K562 (cell line): ENCODE data around the gene TOMM6. TPM values are rescaled to one million over a fixed set of nuclear protein-coding genes. Genes with fewer than 3 reads are reported as not detected.
A peak's percentile ranks its signal among the peaks of the same experiment; 100 is the strongest.

ENCODE experiments used
- ARNT ChIP-seq, 2 experiments: fragments of 450-650 bp; IDR thresholded peaks; 2 replicates each; pipeline ENCODE4 v1.6.1; 2016; ENCODE audit warnings: mild to moderate bottlenecking in 1 of 2
- BRD9 ChIP-seq: fragments of 450-650 bp; IDR thresholded peaks from 2 replicates; pipeline ENCODE4 v1.6.1; 2018; ENCODE audit warnings: low read depth; ENCODE audit not compliant: partially characterized antibody
- CBFA2T2 ChIP-seq: fragments of 450-650 bp; conservative IDR thresholded peaks from 2 replicates; pipeline ENCODE4 v1.6.1; 2017; ENCODE audit warnings: mild to moderate bottlenecking
- CC2D1A ChIP-seq: fragments of 450-650 bp; IDR thresholded peaks from 2 replicates; pipeline ENCODE4 v1.6.1; 2017; ENCODE audit warnings: mild to moderate bottlenecking
- EHMT2 ChIP-seq: fragments of 450-650 bp; IDR thresholded peaks from 2 replicates; pipeline ENCODE4 v1.6.1; 2018; ENCODE audit warnings: antibody characterized with exemption
- EP300 ChIP-seq: IDR thresholded peaks from 2 replicates; pipeline ENCODE4 v1.6.1; 2012; ENCODE audit warnings: low read length, improper control_type of control experiment
- FOSL1 ChIP-seq: fragments of 200-800 bp; sonication (Bioruptor generic); conservative IDR thresholded peaks from 2 replicates; pipeline ENCODE4 v1.6.1; 2016; ENCODE audit warnings: missing genetic modification characterization, missing compliant biosample characterization
- FOXA3 ChIP-seq, 2 experiments: fragments of 450-650 bp in 1 of 2; sonication (generic) in 1 of 2; formaldehyde crosslinking; IDR thresholded peaks in 1 of 2; conservative IDR thresholded peaks in 1 of 2; 2 replicates each; pipeline versions ENCODE4 v1.4.0 to v1.8.0; 2020 to 2022; ENCODE audit warnings: mild to moderate bottlenecking in 2 of 2, missing genetic modification reagents in 1 of 2
- GABPA ChIP-seq: fragments of 200-800 bp; sonication (Bioruptor generic); conservative IDR thresholded peaks from 2 replicates; pipeline ENCODE4 v1.6.1; 2016; ENCODE audit warnings: low read depth, missing genetic modification characterization, missing compliant biosample characterization
- KHSRP ChIP-seq: fragments of 450-650 bp; IDR thresholded peaks from 2 replicates; pipeline ENCODE4 v1.6.1; 2017
- KLF16 ChIP-seq: IDR thresholded peaks from 2 replicates; pipeline ENCODE4 v1.6.1; 2016; ENCODE audit warnings: antibody characterized with exemption
- MECOM ChIP-seq: fragments of 250-450 bp; sonication (Bioruptor Pico); IDR thresholded peaks from 2 replicates; pipeline ENCODE4 v1.8.0; 2022; ENCODE audit warnings: inconsistent platforms
- MYNN ChIP-seq, 2 experiments: sonication (generic); formaldehyde crosslinking in 1 of 2; IDR thresholded peaks; 2 replicates each; pipeline versions ENCODE4 v1.5.0 to v1.6.1; 2016 to 2020; ENCODE audit warnings: antibody characterized with exemption in 1 of 2, missing genetic modification reagents in 1 of 2
- NBN ChIP-seq: fragments of 450-650 bp; IDR thresholded peaks from 2 replicates; pipeline ENCODE4 v1.6.1; 2016; ENCODE audit warnings: low read depth, mild to moderate bottlenecking
- NFIC ChIP-seq: fragments of 450-650 bp; IDR thresholded peaks from 2 replicates; pipeline ENCODE4 v1.6.1; 2017; ENCODE audit warnings: mild to moderate bottlenecking, inconsistent platforms
- NONO ChIP-seq, 2 experiments: fragments of 200-400 bp in 1 of 2; fragments of 450-650 bp in 1 of 2; formaldehyde crosslinking in 1 of 2; IDR thresholded peaks; 2 replicates each; pipeline ENCODE4 v1.6.1; 2017; ENCODE audit warnings: low read depth in 2 of 2, mild to moderate bottlenecking in 2 of 2, moderate library complexity in 2 of 2, low read length in 1 of 2
- NRF1 ChIP-seq, 2 experiments: fragments of 450-650 bp; IDR thresholded peaks in 1 of 2; conservative IDR thresholded peaks in 1 of 2; 2 replicates each; pipeline ENCODE4 v1.6.1; 2014; ENCODE audit warnings: mild to moderate bottlenecking in 2 of 2
- PHB ChIP-seq: fragments of 250-450 bp; sonication (Bioruptor Pico); IDR thresholded peaks from 2 replicates; pipeline ENCODE4 v1.5.0; 2021
- PML ChIP-seq: IDR thresholded peaks from 2 replicates; pipeline ENCODE4 v1.6.1; 2012; ENCODE audit warnings: low read length, inconsistent platforms
- STAT5A ChIP-seq: IDR thresholded peaks from 2 replicates; pipeline ENCODE4 v1.6.1; 2012; ENCODE audit warnings: low read length, inconsistent platforms, borderline replicate concordance
- ZKSCAN8 ChIP-seq: fragments of 200-800 bp; sonication (Bioruptor generic); IDR thresholded peaks from 2 replicates; pipeline ENCODE4 v1.6.1; 2016; ENCODE audit warnings: missing genetic modification characterization, missing compliant biosample characterization
- ZNF3 ChIP-seq: fragments of 250-450 bp; sonication (Bioruptor Pico); IDR thresholded peaks from 2 replicates; pipeline ENCODE4 v1.5.0; 2021; ENCODE audit warnings: mild to moderate bottlenecking, moderate library complexity
- ZNF316 ChIP-seq: fragments of 450-650 bp; IDR thresholded peaks from 2 replicates; pipeline ENCODE4 v1.6.1; 2016
- polyA plus RNA-seq, 8 experiments: library from polyadenylated mRNA; depleted of rRNA in 4 of 8; stranded (reverse) in 5 of 8; unstranded in 3 of 8; fragments of >200 nt; fragmentation: Nextera tagmentation in 2 of 8; fragmentation: Illumina TruSeq in 1 of 8; extraction: Ambion mirVana in 2 of 8; extraction: Trizol in 1 of 8; gene quantifications; 2 replicates each; pipeline versions ENCODE4 v1.2.1 to v1.2.3, GENCODE V29; 2011 to 2014; ENCODE audit warnings: inconsistent platforms in 1 of 8, missing spikeins in 1 of 8
- total RNA-seq, 7 experiments: library from RNA; depleted of rRNA in 6 of 7; stranded (reverse); fragments of >200 nt in 6 of 7; fragmentation: Illumina TruSeq in 2 of 7; extraction: Trizol in 2 of 7; gene quantifications; 2 replicates each; pipeline versions ENCODE4 v1.2.1 to v1.2.3, GENCODE V29; 2011 to 2021; ENCODE audit warnings: low replicate concordance in 1 of 7
- TF ChIP-seq, protein P1 (sequence below): fragments of 250-450 bp; sonication (Bioruptor Pico); IDR thresholded peaks from 2 replicates; pipeline ENCODE4 v1.6.1; 2021; ENCODE audit warnings: mild to moderate bottlenecking
- TF ChIP-seq, protein P2 (sequence below): sonication (generic); IDR thresholded peaks from 2 replicates; pipeline ENCODE4 v1.6.1; 2016
- TF ChIP-seq, protein P3 (sequence below): fragments of 450-650 bp; formaldehyde crosslinking; IDR thresholded peaks from 2 replicates; pipeline ENCODE4 v1.4.0; 2020; ENCODE audit warnings: mild to moderate bottlenecking, moderate library complexity
- TF ChIP-seq, protein P4 (sequence below): fragments of 450-650 bp; IDR thresholded peaks from 2 replicates; pipeline ENCODE4 v1.6.1; 2016

The TOMM6 gene
- total and polyA plus RNA-seq, 9 of the 15 experiments (the other 6 are each of a cell fraction or from before 2014, with no cell fraction given), result 380 to 2,097 (median 1,065) TPM

DNA sequence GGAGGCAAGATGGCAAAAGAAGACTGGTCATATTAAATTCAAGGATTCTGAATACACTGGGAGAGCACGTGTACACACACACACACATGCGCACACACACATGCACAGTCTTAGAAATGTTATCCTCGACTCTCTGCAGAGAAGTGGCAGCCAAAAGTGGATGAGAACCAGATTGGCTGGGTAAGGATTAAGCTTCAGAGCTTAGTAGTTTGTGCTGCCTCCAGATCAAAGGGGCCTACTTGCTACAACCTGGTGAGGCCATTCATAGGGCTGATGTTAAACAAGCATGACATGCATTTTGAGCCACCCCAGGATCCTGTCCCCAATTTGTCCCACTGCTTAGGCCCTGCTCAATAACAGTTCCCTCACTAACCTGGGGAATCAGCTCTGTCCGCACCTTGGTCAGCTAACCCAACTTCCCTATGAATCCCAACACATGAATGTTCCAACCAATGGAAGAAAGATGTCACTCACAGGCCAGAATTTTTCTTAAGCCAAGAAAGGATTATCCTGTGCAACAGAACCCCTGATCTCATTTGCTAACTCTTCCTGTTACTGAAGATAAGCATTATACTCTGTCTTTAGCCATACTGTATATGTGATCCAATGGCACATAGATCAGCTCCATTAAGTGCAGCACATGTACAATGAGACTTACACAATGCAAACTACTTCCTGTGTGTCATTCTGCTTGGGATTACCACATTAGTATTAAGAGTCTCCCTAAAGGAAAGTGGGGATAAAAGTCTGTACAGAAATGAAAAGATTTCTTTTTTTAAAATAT is 31.0 kb downstream of the TOMM6 start (continued):
- TF ChIP-seq NONO (IDR thresholded peaks at IDR 0.05; ENCODE audit: low read depth in 2 of 2, low read length in 1 of 2) (peak in 1 of 2 experiments; percentile 63; a peak in 1 of 4 replicates), NRF1 (conservative IDR thresholded peaks at IDR 0.05 in 1 of 2, IDR thresholded peaks at IDR 0.05 in 1 of 2) (no peak), MECOM (0 out of 2 replicates have a peak, but pooled peaks have one; percentile 20), BRD9 (peak; percentile 23), ARNT (IDR thresholded peaks at IDR 0.05) (peak in 1 of 2 experiments; percentile 73; a peak in 3 of 4 replicates), PML (peak; percentile 84), CBFA2T2 (peak; percentile 87), KHSRP (peak; percentile 33; the same call in 1 of the 2 replicates), PHB (CRISPR knock-in tag) (no peak), KLF16 (peak; percentile 65; the same call in 1 of the 2 replicates), NFIC (peak; percentile 77), EHMT2 (peak; percentile 89), ZKSCAN8 (CRISPR knock-in tag) (0 out of 2 replicates have a peak, but pooled peaks have one; percentile 66), FOSL1 (peak; percentile 63), ZNF316 (0 out of 2 replicates have a peak, but pooled peaks have one; percentile 35), GABPA (tag) (peak; percentile 56; the same call in 1 of the 2 replicates), NBN (0 out of 2 replicates have a peak, but pooled peaks have one; percentile 43), MYNN (IDR thresholded peaks at IDR 0.05) (peak; percentile 98), MYNN (CRISPR knock-in tag; IDR thresholded peaks at IDR 0.05) (no peak), EP300 (peak; percentile 78), FOXA3 (CRISPR knock-in tag; conservative IDR thresholded peaks at IDR 0.05 in 1 of 2, IDR thresholded peaks at IDR 0.05 in 1 of 2) (0 out of 4 replicates have a peak, but pooled peaks of 1 of the 2 experiments have one; percentile 6), CC2D1A (peak; percentile 80; the same call in 1 of the 2 replicates), STAT5A (peak; percentile 84), ZNF3 (CRISPR knock-in tag) (no peak)
- TF ChIP-seq, protein P1, sequence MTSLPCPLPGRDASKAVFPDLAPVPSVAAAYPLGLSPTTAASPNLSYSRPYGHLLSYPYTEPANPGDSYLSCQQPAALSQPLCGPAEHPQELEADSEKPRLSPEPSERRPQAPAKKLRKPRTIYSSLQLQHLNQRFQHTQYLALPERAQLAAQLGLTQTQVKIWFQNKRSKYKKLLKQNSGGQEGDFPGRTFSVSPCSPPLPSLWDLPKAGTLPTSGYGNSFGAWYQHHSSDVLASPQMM (CRISPR knock-in tag), result no peak
- TF ChIP-seq, protein P2, sequence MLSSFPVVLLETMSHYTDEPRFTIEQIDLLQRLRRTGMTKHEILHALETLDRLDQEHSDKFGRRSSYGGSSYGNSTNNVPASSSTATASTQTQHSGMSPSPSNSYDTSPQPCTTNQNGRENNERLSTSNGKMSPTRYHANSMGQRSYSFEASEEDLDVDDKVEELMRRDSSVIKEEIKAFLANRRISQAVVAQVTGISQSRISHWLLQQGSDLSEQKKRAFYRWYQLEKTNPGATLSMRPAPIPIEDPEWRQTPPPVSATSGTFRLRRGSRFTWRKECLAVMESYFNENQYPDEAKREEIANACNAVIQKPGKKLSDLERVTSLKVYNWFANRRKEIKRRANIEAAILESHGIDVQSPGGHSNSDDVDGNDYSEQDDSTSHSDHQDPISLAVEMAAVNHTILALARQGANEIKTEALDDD, result peak; percentile 77
- TF ChIP-seq, protein P3, sequence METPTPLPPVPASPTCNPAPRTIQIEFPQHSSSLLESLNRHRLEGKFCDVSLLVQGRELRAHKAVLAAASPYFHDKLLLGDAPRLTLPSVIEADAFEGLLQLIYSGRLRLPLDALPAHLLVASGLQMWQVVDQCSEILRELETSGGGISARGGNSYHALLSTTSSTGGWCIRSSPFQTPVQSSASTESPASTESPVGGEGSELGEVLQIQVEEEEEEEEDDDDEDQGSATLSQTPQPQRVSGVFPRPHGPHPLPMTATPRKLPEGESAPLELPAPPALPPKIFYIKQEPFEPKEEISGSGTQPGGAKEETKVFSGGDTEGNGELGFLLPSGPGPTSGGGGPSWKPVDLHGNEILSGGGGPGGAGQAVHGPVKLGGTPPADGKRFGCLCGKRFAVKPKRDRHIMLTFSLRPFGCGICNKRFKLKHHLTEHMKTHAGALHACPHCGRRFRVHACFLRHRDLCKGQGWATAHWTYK (CRISPR knock-in tag), result no peak
- TF ChIP-seq, protein P4, sequence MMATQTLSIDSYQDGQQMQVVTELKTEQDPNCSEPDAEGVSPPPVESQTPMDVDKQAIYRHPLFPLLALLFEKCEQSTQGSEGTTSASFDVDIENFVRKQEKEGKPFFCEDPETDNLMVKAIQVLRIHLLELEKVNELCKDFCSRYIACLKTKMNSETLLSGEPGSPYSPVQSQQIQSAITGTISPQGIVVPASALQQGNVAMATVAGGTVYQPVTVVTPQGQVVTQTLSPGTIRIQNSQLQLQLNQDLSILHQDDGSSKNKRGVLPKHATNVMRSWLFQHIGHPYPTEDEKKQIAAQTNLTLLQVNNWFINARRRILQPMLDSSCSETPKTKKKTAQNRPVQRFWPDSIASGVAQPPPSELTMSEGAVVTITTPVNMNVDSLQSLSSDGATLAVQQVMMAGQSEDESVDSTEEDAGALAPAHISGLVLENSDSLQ, result peak; percentile 90
